Measurements from ENCODE around the gene PCDHGA1.

- TF ChIP-seq CTCF (IDR thresholded peaks at IDR 0.05) (no peak), POLR2A (IDR thresholded peaks at IDR 0.05) (no peak)
Observed at GRCh38 chr5:141345327-141345726, 15.0 kb downstream of the PCDHGA1 start.

All from tibial nerve (tissue), 3 donors.